Type B pancreatic cell (in vitro differentiated cells): ENCODE results near the gene MTG2. TPM values are rescaled to one million over a fixed set of nuclear protein-coding genes. Genes with fewer than 3 reads are reported as not detected.

Experiments used
- DNase-seq: peaks from one replicate; pipeline ENCODE4 v3.0.0; 2021; ENCODE audit warnings: mixed read lengths; ENCODE audit not compliant: unreplicated experiment; ENCODE audit errors: extremely low spot score
- H3K27ac Mint-ChIP-seq: 2 replicates; pipeline ENCODE4 v1.8.0; 2021; ENCODE audit warnings: mild to moderate bottlenecking, mixed read lengths
- H3K27me3 Mint-ChIP-seq: 2 replicates; pipeline ENCODE4 v1.8.0; 2021; ENCODE audit warnings: mixed read lengths
- H3K36me3 Mint-ChIP-seq: 2 replicates; pipeline ENCODE4 v1.8.0; 2021; ENCODE audit warnings: mixed read lengths
- H3K4me1 Mint-ChIP-seq: one replicate; pipeline ENCODE4 v1.8.0; 2021; ENCODE audit warnings: mixed read lengths; ENCODE audit not compliant: unreplicated experiment
- H3K4me3 Mint-ChIP-seq: 2 replicates; pipeline ENCODE4 v1.8.0; 2021; ENCODE audit warnings: mild to moderate bottlenecking, mixed read lengths
- H3K9me3 Mint-ChIP-seq: 2 replicates; pipeline ENCODE4 v1.8.0; 2021; ENCODE audit warnings: mixed read lengths
- CTCF ChIP-seq: fragments of 200-600 bp; sonication (generic); conservative IDR thresholded peaks from 2 replicates; pipeline ENCODE4 v1.5.0; 2021; ENCODE audit warnings: antibody characterized with exemption, mild to moderate bottlenecking
- total RNA-seq: library from RNA; stranded (reverse); gene quantifications from 2 replicates; pipeline ENCODE4 v1.2.1, GENCODE V29; 2021; ENCODE audit warnings: low replicate concordance

The MTG2 gene
- total RNA-seq, 1 donor from 2014 or later = 37.4 TPM

DNA sequence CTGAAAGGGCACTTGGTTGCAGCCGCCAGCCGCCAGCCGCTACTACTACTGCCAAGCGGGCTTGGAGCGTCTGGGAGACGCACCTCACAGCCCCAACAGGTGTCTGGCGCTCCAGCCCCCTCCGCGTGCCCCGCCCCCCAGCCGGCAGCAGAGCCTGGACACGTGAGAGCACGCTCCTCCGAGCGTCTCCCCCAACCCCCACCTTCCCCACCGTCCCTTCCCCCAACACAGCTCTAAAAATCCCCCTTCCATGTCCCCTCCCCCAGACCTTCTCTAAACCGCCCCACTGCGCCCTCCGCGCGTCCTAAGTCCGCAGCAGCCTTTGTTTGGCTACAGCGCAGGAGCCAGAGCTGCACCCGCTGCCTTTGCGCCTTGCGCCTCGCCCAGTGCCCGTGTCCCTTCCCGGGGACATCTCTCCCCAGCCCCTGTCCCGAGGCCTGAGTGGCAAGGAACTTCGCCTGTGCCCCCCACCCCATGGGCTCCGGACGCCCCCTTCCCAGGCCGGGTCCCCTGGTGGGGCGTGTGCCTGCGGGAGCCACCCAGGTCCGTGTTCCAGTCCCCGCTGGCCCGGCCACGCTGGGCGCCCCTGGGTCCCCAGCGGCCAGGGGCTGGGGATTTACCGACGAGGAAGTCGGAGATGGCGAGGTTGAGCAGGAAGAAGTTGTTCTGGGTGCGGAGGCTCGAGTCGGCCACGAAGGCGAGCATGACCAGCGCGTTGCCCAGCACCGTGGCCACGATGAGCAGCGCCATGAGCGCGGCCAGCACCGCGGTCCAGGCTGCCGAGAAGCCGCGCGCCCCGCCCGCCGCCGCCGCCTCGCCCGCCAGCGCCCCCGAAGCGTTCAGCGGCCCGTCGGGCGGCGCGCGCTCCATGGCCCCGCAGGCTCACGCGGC is 36.5 kb downstream of the MTG2 start:
- Mint-ChIP-seq H3K9me3 (no peaks in the 10 kb centered on the region), H3K27me3 (peaks cover 73% of the 10 kb centered on the region), H3K36me3 (no peaks in the 10 kb centered on the region), H3K4me1 (no peaks in the 10 kb centered on the region), H3K4me3 (peak overlapping the region; percentile 58), H3K27ac (no peak overlapping the region)
- DNase-seq = no peak
- TF ChIP-seq CTCF = no peak

DNA sequence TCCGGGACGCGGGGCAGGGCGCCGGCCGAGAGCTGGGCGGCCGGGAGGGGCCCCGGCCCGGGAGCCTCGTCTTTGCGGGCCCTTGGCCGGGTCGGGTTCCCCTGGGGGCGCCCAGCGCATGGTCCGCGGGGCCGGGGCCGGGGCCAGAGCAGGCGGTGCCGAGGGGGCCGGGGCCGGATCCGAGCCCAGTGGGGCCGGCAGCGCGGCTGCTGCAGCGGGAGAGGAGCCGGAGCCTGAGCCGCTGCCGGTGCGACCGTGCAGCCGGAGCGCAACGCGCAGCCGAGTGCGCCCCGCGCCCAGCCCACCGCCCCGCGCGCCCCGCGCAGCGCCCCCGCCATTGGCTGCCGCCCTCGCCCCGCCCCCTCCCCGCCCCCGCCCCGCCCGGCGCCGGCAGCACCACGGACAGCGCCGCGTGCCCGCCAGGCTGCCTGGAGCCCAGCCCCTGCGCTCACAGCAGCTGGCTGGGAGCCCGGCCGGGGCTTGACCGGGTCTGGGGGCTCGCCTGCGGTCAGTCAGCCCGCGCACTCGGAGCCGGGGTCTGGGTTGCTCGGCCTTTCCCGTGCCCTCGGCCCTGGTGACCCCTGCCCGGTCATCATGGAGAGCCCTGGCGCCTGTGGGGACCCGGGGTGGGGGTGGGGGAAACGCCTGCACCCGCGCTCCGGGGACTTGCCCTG is 37.3 kb downstream of the MTG2 start, which contains the start of gene HRH3:
TSS of gene HRH3 (minus strand) at position 287 of the 674 bp plus-strand sequence. CDS start 308 bp downstream, outside the sequence.
- no peak for DNase-seq
- Mint-ChIP-seq H3K36me3 (no peaks in the 10 kb centered on the region), H3K27me3 (peaks cover 74% of the 10 kb centered on the region), H3K4me3 (peak within 1 kb of the TSS; percentile 64), H3K27ac (no peak within 1 kb of the TSS), H3K4me1 (no peaks in the 10 kb centered on the region), H3K9me3 (no peaks in the 10 kb centered on the region)
- TF ChIP-seq CTCF = no peak

- no peak for TF ChIP-seq CTCF
- H3K27me3 Mint-ChIP-seq = peaks cover 75% of the 10 kb centered on the region
- peak overlapping the region; percentile 64 for H3K4me3 Mint-ChIP-seq
- H3K4me1 Mint-ChIP-seq = no peaks in the 10 kb centered on the region
- H3K36me3 Mint-ChIP-seq = no peaks in the 10 kb centered on the region
- H3K9me3 Mint-ChIP-seq = no peaks in the 10 kb centered on the region
- no peak for DNase-seq
- H3K27ac Mint-ChIP-seq = no peak overlapping the region
Measured at GRCh38 chr20:62220666-62221568, 38.1 kb downstream of the MTG2 start.

DNA sequence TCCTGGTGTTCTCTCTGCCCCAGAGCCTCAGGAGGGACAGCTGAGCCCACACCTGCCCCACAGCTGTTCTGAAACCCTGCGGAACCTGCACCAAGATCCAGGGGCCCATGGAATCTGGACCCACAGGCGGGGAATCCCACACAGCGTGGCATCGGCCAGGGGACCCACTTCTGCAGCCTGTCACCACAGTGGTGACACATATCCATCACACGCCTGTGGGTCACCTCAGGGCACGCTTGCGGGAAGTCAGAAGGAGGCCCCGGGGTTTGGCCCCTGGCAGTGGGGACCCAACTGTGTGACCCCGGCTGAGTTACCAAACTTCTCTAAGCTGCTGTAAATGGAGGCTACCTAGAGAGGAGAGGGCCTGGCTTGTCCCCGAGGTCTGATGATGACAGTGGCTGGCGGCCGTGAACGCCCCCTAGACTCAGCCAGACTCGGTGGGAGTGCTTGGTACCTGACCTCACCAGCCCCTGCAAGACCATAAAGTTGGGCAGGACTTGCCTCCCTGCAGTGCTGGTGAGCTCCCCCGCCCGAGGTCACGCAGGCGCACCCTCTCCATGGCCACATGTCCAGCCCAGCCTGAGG is 39.5 kb downstream of the MTG2 start:
- Mint-ChIP-seq H3K9me3 (no peaks in the 10 kb centered on the region), H3K27ac (no peak overlapping the region), H3K4me1 (no peaks in the 10 kb centered on the region), H3K4me3 (no peak overlapping the region), H3K36me3 (no peaks in the 10 kb centered on the region), H3K27me3 (peaks cover 79% of the 10 kb centered on the region)
- no peak for DNase-seq
- no peak for TF ChIP-seq CTCF

GRCh38 chr20:62222972-62223371 is 40.1 kb downstream of the MTG2 start:
- no peaks in the 10 kb centered on the region for H3K4me1 Mint-ChIP-seq
- no peaks in the 10 kb centered on the region for H3K36me3 Mint-ChIP-seq

More at GRCh38 chr20:62222972-62223371, 40.1 kb downstream of the MTG2 start:
- Mint-ChIP-seq H3K27me3 (peaks cover 76% of the 10 kb centered on the region), H3K9me3 (no peaks in the 10 kb centered on the region), H3K27ac (no peak overlapping the region), H3K4me3 (no peak overlapping the region)
- DNase-seq = no peak
- TF ChIP-seq CTCF = no peak
